KG1 (cell line): Measurements from ENCODE around the gene PIKFYVE.
"Not testable (repeated sequence)": the region's sequence is repeated elsewhere in the genome, so short reads cannot be mapped to it uniquely, and the experiment has no call there.

Experiments
- DNase-seq: peaks from one replicate; lab custom pipeline; 2025; lab: John Stamatoyannopoulos, UW

PIKFYVE gene

GRCh38 chr2:208300847-208301618, 35.0 kb downstream of the PIKFYVE start:
- DNase-seq = no peak

GRCh38 chr2:208304157-208304556, 38.1 kb downstream of the PIKFYVE start:
- DNase-seq = no peak

- no peak for DNase-seq
Observed at GRCh38 chr2:208304695-208305094, 38.6 kb downstream of the PIKFYVE start.

- no peak for DNase-seq
Observed at GRCh38 chr2:208306291-208306690, 40.2 kb downstream of the PIKFYVE start.

GRCh38 chr2:208311321-208311720, 45.3 kb downstream of the PIKFYVE start:
- DNase-seq = no peak

GRCh38 chr2:208311954-208312353, 45.9 kb downstream of the PIKFYVE start:
- no peak for DNase-seq

- DNase-seq = no peak
Observed at GRCh38 chr2:208315081-208315788, 49.2 kb downstream of the PIKFYVE start.

- DNase-seq = no peak
Observed at GRCh38 chr2:208318127-208318526, 52.1 kb downstream of the PIKFYVE start.

- DNase-seq = no peak
Observed at GRCh38 chr2:208319391-208319790, 53.3 kb downstream of the PIKFYVE start.

GRCh38 chr2:208320686-208321085, 54.6 kb downstream of the PIKFYVE start:
- no peak for DNase-seq

- no peak for DNase-seq
Observed at GRCh38 chr2:208326016-208326415, 60.0 kb downstream of the PIKFYVE start.

GRCh38 chr2:208329485-208329884, 63.4 kb downstream of the PIKFYVE start:
- no peak for DNase-seq

- DNase-seq = no peak
Observed at GRCh38 chr2:208334230-208334629, 68.2 kb downstream of the PIKFYVE start.

- DNase-seq = no peak
Observed at GRCh38 chr2:208346756-208347155, 80.7 kb downstream of the PIKFYVE start.

GRCh38 chr2:208350610-208351009, 84.6 kb downstream of the PIKFYVE start:
- DNase-seq = no peak

- DNase-seq = no peak
Observed at GRCh38 chr2:208352644-208353567, 86.9 kb downstream of the PIKFYVE start.

- no peak for DNase-seq
Observed at GRCh38 chr2:208354964-208355381, 88.9 kb downstream of the PIKFYVE start.

GRCh38 chr2:208356420-208356819, 90.4 kb downstream of the PIKFYVE start:
- not testable (repeated sequence) for DNase-seq

- no peak for DNase-seq
Observed at GRCh38 chr2:208356846-208357574, 91.0 kb downstream of the PIKFYVE start.

- DNase-seq = no peak
Observed at GRCh38 chr2:208358758-208359631, 92.9 kb downstream of the PIKFYVE start.

- DNase-seq = peak; percentile 81
Observed at GRCh38 chr2:208359632-208359986, 93.6 kb downstream of the PIKFYVE start.
